Measurements from ENCODE around the gene KCNJ6.
A peak's percentile ranks its signal among the peaks of the same experiment; 100 is the strongest.

Gene KCNJ6

GRCh38 chr21:37800057-37800455 is 116.2 kb downstream of the KCNJ6 start:
- Mint-ChIP-seq H3K27me3 (ENCODE audit: low read depth) (peaks cover 10% of the 10 kb centered on the region), H3K9me3 (peaks cover 12% of the 10 kb centered on the region), H3K36me3 (ENCODE audit: low read depth) (no peaks in the 10 kb centered on the region), H3K27ac (peak overlapping the region; percentile 32 to 81 (median 41)), H3K4me3 (peak overlapping the region in 1 of 3 experiments; percentile 2), H3K4me1 (peaks cover 21% of the 10 kb centered on the region)
- TF ChIP-seq CTCF (IDR thresholded peaks at IDR 0.05; ENCODE audit: unreplicated experiment in 3 of 3): no peak

- TF ChIP-seq CTCF (IDR thresholded peaks at IDR 0.05; ENCODE audit: unreplicated experiment in 3 of 3): no peak
- H3K4me3 Mint-ChIP-seq: no peak overlapping the region
- H3K9me3 Mint-ChIP-seq: peaks cover 7% of the 10 kb centered on the region
Measured at GRCh38 chr21:37799211-37800056, 116.8 kb downstream of the KCNJ6 start.

GRCh38 chr21:37797403-37797802 is 118.9 kb downstream of the KCNJ6 start:
- Mint-ChIP-seq H3K4me3 (no peak overlapping the region), H3K27me3 (ENCODE audit: low read depth) (peaks cover 5% of the 10 kb centered on the region), H3K9me3 (no peaks in the 10 kb centered on the region), H3K4me1 (peaks cover 11% of the 10 kb centered on the region), H3K36me3 (ENCODE audit: low read depth) (no peaks in the 10 kb centered on the region), H3K27ac (no peak overlapping the region)
- TF ChIP-seq CTCF (IDR thresholded peaks at IDR 0.05; ENCODE audit: unreplicated experiment in 3 of 3): no peak

More at GRCh38 chr21:37799211-37800056, 116.8 kb downstream of the KCNJ6 start:
- peaks cover 21% of the 10 kb centered on the region for H3K4me1 Mint-ChIP-seq
- H3K36me3 Mint-ChIP-seq (ENCODE audit: low read depth): no peaks in the 10 kb centered on the region
- peaks cover 10% of the 10 kb centered on the region for H3K27me3 Mint-ChIP-seq (ENCODE audit: low read depth)
- H3K27ac Mint-ChIP-seq: peak overlapping the region; percentile 51 to 82 (median 81)

- Mint-ChIP-seq H3K9me3 (no peaks in the 10 kb centered on the region), H3K27ac (no peak overlapping the region), H3K4me1 (peaks cover 11% of the 10 kb centered on the region), H3K36me3 (ENCODE audit: low read depth) (no peaks in the 10 kb centered on the region), H3K4me3 (no peak overlapping the region), H3K27me3 (ENCODE audit: low read depth) (peaks cover 8% of the 10 kb centered on the region)
- TF ChIP-seq CTCF (IDR thresholded peaks at IDR 0.05; ENCODE audit: unreplicated experiment in 3 of 3): no peak
Measured at GRCh38 chr21:37796011-37796410, 120.2 kb downstream of the KCNJ6 start.

- Mint-ChIP-seq H3K4me3 (no peak overlapping the region), H3K36me3 (ENCODE audit: low read depth) (no peaks in the 10 kb centered on the region), H3K4me1 (no peaks in the 10 kb centered on the region), H3K27me3 (ENCODE audit: low read depth) (peaks cover 6% of the 10 kb centered on the region), H3K9me3 (no peaks in the 10 kb centered on the region), H3K27ac (no peak overlapping the region)
- no peak for TF ChIP-seq CTCF (IDR thresholded peaks at IDR 0.05; ENCODE audit: unreplicated experiment in 3 of 3)
Measured at GRCh38 chr21:37793660-37794059, 122.6 kb downstream of the KCNJ6 start.

- H3K36me3 Mint-ChIP-seq (ENCODE audit: low read depth): no peaks in the 10 kb centered on the region
- H3K9me3 Mint-ChIP-seq: peaks cover 3% of the 10 kb centered on the region
Measured at GRCh38 chr21:37792046-37792445, 124.2 kb downstream of the KCNJ6 start.

More at GRCh38 chr21:37792046-37792445, 124.2 kb downstream of the KCNJ6 start:
- Mint-ChIP-seq H3K27ac (no peak overlapping the region), H3K27me3 (ENCODE audit: low read depth) (peaks cover 6% of the 10 kb centered on the region), H3K4me3 (no peak overlapping the region), H3K4me1 (no peaks in the 10 kb centered on the region)
- no peak for TF ChIP-seq CTCF (IDR thresholded peaks at IDR 0.05; ENCODE audit: unreplicated experiment in 3 of 3)
